ENCODE measurements around the gene TNXB.
"Not testable (repeated sequence)": the region's sequence is repeated elsewhere in the genome, so short reads cannot be mapped to it uniquely, and the experiment has no call there.

TNXB gene

DNA sequence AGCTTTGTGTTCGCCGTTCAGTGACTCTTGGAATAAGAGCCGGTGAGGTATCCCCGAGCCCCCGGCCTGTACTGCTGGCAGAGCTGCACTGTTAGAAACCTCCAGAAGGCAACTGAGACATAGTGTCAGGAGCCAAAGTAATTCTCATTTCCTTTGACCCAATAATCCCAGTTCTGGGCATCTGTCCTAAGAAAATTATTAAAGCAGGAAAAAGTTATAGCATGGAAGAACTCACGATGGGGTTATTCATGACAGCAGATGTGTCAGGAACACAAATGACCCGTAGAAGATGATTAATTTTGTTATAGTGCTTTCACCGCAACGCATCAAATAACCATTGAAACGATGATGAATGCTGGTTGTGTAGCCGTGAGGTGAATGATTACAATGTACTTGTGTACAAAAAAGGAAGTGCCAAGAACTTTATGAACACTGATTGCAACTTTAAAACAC, 50.6 kb downstream of the TNXB start:
- no peak for DNase-seq (ENCODE audit: low read depth)

DNA sequence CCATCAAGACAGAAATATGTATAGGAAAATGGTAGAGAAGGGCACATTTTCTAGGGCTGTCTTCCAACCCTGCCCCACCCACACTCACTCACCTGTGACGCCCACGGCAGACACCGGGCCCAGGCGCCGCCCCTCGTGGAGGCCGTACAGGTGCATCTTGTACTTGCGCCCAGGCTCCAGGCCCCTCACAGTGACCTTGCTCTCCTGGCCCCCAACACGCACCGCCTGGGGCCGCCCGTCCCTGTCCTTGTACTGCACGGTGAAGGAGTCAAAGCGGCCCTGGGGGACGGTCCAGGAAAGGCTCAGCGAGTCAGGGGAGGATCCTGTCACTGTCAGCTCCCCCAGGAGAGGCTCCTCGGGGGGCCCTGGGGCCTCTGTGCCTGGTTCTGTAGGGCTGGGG, 51.2 kb downstream of the TNXB start:
- DNase-seq (ENCODE audit: low read depth): no peak

DNA sequence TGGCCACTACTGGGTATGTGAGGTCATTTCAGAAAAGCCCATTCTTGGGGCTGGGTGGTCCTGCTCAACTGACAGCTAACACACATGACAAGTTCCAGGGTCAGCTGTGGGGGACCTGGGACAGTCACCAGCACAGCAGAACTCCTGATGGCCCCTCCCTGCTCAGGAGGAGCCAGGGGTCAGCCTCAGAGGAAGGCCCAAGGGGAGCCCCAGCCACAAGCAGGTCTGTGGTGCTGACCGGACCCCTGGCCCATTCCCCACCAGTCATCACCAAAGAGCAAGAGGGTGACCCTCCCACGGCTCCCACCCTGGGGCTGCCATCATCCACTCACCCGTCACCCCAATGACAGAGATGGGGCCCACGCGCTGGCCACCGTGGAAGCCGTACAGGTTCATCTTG, 52.9 kb downstream of the TNXB start:
- DNase-seq (ENCODE audit: low read depth): no peak

DNA sequence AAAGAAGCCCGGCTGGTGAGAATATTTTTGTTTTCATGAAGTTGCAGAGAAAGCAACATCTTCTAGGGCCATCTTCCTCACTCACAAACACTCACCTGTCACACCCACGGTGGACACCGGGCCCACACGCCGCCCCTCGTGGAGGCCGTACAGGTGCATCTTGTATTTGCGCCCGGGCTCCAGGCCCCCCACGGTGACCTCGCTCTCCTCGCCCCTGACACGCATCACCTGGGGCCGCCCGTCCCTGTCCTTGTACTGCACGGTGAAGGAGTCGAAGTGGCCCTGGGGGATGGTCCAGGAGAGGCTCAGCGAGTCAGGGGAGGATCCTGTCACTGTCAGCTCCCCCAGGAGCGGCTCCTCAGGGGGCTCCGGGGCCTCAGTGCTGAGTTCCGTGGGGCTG, 53.4 kb downstream of the TNXB start:
- not testable (repeated sequence) for DNase-seq (ENCODE audit: low read depth)

DNA sequence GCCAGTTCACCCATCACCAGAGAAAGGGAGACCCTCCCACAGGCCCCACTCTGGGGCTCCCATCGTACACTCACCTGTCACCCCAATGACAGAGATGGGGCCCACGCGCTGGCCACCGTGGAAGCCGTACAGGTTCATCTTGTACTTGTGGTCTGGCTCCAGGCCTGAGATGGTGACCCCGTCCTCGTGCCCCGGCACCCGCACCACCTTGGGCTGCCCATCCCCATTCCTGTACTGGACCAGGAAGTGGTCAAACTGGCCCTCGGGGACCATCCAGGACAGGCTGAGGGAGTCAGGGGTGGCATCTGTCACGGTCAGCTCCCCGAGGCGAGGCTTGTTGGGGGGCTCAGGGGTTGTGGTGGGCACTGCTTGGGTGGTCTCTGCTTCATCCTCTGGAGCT, 55.8 kb downstream of the TNXB start:
- not testable (repeated sequence) for DNase-seq (ENCODE audit: low read depth)

DNA sequence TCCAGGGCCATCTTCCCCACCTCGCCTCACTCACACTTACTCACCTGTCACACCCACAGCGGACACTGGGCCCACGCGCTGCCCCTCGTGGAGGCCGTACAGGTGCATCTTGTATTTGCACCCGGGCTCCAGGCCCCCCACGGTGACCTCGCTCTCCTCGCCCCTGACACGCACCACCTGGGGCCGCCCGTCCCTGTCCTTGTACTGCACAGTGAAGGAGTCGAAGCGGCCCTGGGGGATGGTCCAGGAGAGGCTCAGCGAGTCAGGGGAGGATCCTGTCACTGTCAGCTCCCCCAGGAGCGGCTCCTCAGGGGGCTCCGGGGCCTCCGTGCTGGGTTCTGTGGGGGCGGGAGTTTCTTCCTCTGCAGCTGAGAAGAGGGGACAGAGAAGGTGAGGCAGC, 56.5 kb downstream of the TNXB start:
- not testable (repeated sequence) for DNase-seq (ENCODE audit: low read depth)

DNA sequence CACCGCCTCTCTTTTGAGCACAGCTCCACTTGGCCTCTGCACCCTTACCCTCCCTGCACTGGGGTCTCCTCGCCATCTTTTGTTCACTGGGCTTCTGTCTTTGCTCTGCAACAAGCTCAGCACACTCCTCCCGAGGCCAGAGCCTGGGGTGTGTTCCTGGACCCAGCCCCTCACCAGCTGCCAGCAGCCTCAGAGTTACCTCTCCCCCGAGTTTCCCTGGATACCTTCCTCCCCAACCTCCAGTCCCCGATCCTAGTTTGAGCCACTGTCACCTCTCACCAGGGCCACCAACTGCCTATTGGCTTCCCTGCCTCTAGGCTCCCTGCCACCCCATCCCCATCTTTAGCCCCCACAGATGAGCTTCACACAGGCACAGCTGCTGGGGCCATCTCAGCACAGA, 58.6 kb downstream of the TNXB start:
- DNase-seq (ENCODE audit: low read depth): no peak

DNA sequence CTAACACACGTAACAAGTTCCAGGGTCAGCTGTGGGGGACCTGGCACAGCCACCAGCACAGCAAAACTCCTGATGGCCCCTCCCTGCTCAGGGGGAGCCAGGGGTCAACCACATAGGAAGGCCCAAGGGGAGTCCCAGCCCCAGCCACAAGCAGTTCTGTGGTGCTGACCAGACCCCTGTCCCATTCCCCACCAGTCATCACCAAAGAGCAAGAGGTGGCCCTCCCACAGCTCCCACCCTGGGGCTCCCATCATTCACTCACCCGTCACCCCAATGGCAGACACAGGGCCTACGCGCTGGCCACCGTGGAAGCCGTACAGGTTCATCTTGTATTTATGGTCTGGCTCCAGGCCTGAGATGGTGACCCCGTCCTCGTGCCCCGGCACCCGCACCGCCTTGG, 59.4 kb downstream of the TNXB start:
- DNase-seq (ENCODE audit: low read depth): not testable (repeated sequence)

DNA sequence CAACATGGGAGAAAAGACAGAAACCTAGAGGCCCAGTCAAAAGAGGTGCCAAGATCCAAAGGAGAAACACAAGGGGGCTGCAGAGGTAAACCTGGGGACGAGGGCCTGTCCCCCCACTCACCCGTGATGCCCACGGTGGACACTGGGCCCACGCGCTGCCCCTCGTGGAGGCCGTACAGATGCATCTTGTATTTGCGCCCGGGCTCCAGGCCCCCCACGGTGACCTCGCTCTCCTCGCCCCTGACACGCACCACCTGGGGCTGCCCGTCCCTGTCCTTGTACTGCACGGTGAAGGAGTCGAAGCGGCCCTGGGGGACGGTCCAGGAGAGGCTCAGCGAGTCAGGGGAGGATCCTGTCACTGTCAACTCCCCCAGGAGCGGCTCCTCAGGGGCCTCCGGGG, 60.0 kb downstream of the TNXB start:
- DNase-seq (ENCODE audit: low read depth): not testable (repeated sequence)

DNA sequence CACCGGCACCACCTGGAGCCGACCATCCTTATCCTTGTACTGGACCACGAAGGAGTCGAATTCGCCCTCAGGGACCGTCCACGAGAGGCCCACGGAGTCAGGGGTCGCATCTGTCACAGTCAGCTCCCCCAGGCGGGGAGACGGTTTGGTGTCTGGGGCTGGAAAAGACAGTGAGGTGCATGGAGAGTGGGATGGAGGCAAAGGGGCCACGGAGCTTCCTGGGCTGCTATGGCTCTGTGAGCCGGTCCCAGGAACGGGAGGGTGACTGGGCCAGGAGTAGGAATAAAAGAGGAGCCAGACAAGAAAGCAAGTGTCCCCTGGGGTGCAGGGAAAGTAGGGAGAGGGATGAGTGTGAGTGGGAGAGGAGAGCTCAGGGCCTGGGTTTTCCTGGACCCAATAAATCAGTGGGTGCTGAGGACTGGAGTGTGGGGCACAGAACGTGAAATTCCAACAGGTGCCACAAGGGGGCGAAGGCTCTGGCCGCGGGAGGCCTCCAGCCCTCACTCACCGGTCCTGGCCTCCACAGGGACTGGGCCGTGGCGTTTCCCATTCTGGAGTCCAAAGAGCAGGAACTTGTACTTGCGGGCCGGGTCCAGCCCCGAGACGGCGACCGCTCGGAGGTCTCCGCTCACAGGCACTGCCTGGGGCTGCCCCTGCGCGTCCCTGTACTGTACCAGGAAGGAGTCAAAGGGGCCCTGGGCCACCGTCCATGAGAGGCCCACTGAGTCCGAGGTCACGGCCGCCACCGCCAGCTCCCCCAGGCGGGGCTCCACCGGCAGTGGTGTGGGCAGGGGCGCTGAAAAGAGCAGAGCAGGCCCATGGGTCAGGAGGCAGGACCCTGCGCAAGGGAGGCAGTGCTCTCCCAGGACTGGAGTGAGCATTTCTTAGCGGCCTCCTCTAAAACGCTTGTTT, 61.0 kb downstream of the TNXB start:
- peak; percentile 44 for DNase-seq (ENCODE audit: low read depth)

DNA sequence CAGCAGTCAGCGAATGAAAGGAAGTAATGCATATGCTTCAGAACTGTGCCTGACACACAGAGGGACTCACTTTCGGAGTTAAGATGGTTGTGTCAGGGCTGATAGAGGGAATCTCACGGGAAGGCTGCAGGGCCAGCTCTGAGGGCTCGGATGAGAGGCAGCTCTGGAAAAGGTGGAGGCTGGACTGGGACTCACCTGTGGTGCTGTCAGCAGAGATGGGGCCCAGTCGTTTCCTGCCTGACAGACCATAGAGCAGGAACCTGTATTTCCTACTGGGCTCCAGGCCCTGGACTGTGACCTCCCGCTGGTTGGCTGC, 61.6 kb downstream of the TNXB start:
- no peak for DNase-seq (ENCODE audit: low read depth)

DNA sequence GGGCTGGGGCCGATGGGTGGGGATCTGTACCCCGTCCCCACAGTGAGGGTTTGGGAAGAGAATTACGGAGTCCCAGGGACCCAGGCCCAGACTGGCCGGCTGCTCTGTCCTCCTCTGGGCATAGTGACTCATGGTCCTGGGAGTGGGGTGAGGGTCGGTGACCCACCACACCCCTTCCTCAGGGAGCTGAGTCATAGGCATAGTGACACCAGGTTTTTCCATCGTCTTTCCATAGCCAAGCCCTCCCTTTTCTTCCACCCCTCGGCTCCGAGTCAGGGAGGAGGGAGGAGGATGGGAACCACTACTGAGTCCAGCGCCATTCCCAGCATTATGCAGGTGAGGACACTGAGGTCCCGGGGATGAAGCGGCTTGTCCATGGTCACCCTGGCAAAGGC, 62.1 kb downstream of the TNXB start:
- DNase-seq (ENCODE audit: low read depth): no peak

DNA sequence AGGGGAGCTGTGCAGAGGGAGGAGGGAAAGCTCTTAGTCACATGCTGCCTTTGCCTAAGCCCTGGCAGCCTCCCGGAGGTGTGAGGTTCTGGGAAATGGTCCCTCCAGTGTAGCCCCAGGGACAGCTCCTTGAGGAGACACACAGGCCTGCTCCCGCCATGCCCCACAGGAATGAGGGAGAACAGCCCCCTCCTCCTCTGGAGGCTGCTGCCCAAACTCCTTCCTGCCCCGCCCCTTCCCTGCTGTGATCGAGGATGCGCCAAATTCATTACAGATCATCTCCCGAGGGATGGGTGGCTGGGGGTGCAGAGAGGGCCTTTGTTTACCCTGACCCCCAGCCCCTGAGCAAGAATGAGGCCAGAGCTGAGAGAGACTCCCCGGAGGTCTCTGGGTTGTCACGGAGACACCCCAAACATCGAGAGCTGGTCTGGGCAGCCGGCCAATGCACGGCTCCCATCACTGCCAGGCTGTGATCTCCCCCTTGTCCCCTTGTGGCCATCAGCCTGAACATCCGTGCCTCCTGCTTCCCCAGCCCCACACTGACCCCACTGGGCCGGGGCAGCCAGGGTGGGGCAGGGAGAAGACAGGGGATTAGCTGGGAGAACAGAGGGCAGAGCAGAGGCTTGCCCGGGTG, 62.6 kb downstream of the TNXB start:
- no peak for DNase-seq (ENCODE audit: low read depth)

DNA sequence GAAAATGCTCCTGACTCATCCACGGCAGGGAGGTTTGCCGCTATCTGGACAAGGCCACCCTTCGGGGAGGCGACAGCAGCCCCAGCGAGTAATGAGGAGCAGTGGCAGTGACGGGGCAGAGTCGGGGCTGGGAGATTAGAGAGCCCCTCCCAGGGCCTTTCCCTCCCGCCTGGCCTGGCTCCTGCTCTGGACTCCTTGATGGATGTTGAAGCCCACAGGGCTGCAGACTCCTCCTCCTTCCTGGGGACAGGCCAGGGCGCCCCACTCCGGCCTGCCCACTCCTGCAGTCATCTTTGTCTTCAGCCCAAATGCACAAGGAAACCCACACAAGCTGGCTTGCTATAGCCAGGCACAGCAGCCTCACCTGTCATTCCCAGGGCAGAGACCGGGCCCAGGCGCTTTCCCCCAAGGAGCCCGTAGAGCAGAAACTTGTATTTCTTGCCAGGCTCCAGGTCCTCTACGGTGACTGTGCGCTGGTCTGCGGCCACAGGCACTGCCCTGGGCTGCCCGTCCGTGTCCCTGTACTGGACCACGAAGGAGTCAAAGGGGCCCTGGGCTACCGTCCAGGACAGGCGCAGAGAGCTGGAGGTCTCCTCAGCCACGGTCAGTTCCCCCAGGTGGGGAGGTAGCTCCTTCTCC, 63.2 kb downstream of the TNXB start:
- no peak for DNase-seq (ENCODE audit: low read depth)

DNA sequence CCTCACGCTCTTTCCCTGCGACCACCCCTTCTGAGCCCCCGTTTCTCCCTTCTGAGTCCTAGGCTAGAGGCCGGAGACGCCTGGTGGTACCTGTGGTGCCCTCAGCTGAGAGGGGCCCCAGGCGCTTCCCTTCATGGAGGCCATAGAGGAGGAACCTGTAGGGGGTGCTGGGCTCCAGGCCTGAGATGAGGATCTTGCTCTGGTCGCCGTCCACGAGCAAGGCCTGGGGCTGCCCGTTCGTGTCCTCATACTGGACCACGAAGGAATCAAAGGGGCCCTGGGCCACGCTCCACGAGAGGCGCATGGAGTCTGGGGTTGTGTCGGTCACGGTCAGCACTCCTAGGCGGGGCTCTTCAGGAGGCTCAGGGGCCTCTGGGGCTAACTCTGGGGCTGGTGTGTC, 64.2 kb downstream of the TNXB start:
- not testable (repeated sequence) for DNase-seq (ENCODE audit: low read depth)

DNA sequence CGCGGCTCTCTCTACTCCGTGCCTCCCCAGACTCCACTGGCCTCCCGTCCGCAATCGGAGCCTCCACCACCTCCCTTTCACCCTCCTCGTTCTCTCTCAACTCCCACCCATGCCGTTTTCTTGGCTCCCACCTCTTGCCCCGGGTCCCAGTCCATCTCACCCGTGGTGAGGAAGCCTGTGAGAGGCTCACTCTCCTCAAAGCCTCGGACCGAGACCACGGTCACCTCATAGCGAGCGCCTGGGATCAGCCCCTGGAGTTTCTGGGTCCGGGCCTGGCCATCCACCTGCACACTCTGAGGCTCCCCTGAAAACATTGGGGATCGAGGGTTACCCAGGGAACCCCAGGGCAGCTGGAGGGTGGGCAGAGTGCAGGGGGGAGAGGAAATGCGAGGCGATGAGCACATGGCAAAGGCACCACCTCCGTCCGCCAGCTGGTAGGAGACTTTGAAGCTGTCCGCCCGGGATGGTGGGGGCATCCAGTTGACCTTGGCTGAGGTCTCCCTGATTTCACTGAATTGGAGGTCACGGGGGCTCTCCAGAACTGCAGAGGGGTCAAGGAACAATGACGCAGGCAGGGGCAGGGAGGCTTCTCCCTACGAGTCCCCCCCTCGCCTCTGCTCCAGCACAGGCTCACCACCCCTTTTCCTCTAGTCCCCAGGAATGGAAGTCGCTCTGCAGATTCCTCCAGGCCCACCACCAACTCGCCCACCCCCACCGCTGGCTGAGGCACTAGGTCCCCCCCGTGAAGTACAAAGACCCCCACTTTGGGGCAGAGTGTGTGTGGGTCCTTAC, 65.4 kb downstream of the TNXB start:
- DNase-seq (ENCODE audit: low read depth): not testable (repeated sequence)

DNA sequence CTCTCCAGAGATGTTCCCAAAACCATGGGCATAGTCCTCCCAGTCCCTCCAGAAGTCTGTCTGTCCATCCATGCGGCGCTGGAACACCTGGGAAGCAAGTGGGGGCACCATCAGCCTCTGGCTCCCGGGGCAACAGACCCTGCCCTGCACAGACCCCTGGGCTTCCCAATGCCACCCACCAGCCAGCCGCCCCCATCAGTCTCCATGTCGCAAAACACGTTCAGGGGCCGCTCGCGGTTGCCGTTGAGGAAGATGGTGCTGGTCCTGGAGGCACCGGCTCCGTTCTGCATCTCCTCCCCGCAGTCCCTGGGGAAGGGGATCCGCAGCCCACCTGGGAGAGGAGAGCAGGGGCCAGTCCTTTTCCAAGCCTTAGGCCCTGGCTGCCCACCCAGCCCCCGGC, 66.9 kb downstream of the TNXB start:
- not testable (repeated sequence) for DNase-seq (ENCODE audit: low read depth)

DNA sequence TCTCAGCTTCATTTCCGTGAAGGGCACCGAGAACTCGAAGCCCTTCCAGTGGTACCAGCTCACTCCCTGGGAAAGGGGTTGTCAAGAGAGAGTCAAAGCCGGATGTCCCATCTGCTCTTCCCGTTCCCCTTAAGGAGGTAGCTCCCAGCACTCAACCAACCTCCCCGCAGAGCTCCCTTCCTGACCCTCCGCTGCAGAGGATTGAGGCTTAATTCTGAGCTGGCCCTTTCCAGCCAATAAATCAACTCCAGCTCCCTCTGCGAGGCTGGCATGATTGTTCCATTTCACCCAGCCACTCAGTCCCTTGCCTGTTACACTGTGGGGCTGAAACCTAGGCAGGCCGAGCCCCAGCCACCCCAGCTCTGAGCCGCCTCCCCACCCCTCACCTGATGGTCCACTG, 67.8 kb downstream of the TNXB start:
- DNase-seq (ENCODE audit: low read depth): not testable (repeated sequence)

DNA sequence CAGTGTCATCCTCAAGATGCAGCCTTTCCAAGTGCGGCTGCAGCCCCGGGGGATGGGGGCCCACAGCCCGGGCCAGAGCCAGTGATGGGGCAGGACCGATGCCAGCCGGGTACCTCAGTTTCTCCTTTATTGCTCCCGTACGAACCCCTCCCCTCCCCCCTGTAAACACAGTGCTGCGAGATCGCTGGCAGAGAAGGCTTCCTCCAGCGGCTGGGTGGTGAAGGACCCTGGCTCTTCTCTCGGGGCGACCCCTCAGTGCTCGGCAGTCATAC, 68.2 kb downstream of the TNXB start:
- DNase-seq (ENCODE audit: low read depth): not testable (repeated sequence)

DNA sequence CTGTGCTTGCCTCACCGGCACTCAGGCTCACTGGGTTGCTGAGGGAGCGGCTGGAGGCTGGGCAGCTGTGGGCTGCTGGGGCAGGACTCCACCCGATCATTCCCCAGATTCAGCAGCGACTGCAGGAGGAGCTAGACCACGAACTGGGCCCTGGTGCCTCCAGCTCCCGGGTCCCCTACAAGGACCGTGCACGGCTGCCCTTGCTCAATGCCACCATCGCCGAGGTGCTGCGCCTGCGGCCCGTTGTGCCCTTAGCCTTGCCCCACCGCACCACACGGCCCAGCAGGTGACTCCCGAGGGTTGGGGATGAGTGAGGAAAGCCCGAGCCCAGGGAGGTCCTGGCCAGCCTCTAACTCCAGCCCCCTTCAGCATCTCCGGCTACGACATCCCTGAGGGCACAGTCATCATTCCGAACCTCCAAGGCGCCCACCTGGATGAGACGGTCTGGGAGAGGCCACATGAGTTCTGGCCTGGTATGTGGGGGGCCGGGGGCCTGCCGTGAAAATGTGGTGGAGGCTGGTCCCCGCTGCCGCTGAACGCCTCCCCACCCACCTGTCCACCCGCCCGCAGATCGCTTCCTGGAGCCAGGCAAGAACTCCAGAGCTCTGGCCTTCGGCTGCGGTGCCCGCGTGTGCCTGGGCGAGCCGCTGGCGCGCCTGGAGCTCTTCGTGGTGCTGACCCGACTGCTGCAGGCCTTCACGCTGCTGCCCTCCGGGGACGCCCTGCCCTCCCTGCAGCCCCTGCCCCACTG, 68.7 kb downstream of the TNXB start:
- DNase-seq (ENCODE audit: low read depth): not testable (repeated sequence)

DNA sequence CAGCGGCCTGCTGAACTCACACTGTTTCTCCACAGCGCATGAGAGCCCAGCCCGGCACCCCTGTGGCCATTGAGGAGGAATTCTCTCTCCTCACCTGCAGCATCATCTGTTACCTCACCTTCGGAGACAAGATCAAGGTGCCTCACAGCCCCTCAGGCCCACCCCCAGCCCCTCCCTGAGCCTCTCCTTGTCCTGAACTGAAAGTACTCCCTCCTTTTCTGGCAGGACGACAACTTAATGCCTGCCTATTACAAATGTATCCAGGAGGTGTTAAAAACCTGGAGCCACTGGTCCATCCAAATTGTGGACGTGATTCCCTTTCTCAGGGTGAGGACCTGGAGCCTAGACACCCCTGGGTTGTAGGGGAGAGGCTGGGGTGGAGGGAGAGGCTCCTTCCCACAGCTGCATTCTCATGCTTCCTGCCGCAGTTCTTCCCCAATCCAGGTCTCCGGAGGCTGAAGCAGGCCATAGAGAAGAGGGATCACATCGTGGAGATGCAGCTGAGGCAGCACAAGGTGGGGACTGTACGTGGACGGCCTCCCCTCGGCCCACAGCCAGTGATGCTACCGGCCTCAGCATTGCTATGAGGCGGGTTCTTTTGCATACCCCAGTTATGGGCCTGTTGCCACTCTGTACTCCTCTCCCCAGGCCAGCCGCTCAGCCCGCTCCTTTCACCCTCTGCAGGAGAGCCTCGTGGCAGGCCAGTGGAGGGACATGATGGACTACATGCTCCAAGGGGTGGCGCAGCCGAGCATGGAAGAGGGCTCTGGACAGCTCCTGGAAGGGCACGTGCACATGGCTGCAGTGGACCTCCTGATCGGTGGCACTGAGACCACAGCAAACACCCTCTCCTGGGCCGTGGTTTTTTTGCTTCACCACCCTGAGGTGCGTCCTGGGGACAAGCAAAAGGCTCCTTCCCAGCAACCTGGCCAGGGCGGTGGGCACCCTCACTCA, 69.5 kb downstream of the TNXB start:
- not testable (repeated sequence) for DNase-seq (ENCODE audit: low read depth)
